ENCODE data around the gene ADRA2B.

- TF ChIP-seq SIN3A (IDR thresholded peaks at IDR 0.05; ENCODE audit: low read depth) (no peak), POLR2AphosphoS5 (IDR thresholded peaks at IDR 0.05; ENCODE audit: low read depth, low read length) (no peak), CTCF (IDR thresholded peaks at IDR 0.05 in 2 of 3, conservative IDR thresholded peaks at IDR 0.05 in 1 of 3; ENCODE audit: borderline replicate concordance in 1 of 3, insufficient read depth in 1 of 3, low read depth in 2 of 3, low read length in 2 of 3) (no peak), POLR2A (IDR thresholded peaks at IDR 0.05; ENCODE audit: borderline replicate concordance, extremely low read depth, insufficient read depth, insufficient read length) (no peak)
- TF ChIP-seq, protein P1, sequence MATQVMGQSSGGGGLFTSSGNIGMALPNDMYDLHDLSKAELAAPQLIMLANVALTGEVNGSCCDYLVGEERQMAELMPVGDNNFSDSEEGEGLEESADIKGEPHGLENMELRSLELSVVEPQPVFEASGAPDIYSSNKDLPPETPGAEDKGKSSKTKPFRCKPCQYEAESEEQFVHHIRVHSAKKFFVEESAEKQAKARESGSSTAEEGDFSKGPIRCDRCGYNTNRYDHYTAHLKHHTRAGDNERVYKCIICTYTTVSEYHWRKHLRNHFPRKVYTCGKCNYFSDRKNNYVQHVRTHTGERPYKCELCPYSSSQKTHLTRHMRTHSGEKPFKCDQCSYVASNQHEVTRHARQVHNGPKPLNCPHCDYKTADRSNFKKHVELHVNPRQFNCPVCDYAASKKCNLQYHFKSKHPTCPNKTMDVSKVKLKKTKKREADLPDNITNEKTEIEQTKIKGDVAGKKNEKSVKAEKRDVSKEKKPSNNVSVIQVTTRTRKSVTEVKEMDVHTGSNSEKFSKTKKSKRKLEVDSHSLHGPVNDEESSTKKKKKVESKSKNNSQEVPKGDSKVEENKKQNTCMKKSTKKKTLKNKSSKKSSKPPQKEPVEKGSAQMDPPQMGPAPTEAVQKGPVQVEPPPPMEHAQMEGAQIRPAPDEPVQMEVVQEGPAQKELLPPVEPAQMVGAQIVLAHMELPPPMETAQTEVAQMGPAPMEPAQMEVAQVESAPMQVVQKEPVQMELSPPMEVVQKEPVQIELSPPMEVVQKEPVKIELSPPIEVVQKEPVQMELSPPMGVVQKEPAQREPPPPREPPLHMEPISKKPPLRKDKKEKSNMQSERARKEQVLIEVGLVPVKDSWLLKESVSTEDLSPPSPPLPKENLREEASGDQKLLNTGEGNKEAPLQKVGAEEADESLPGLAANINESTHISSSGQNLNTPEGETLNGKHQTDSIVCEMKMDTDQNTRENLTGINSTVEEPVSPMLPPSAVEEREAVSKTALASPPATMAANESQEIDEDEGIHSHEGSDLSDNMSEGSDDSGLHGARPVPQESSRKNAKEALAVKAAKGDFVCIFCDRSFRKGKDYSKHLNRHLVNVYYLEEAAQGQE (IDR thresholded peaks at IDR 0.05; ENCODE audit: low read depth): no peak
These were observed 5.1 kb downstream of the ADRA2B start for GRCh38 chr2:96111257-96111640.

All from HCT116 (cell line).